Caco-2 (cell line): Measurements from ENCODE around the gene F2. TPM values are rescaled to one million over a fixed set of nuclear protein-coding genes. Genes with fewer than 3 reads are reported as not detected.

Source experiments
- BruUV-seq: library from RNA; stranded (reverse); fragments of 400-500 nt; replicated peaks from 2 replicates; lab custom pipeline; 2021; lab: Mats Ljungman, UMichigan
- CTCF ChIA-PET: fragments of 300-600 bp; sonication (Branson Sonifier 250); formaldehyde crosslinking; loops from one replicate; lab custom pipeline; 2022; ENCODE audit warnings: antibody characterized with exemption; lab: Charles Lee
- POLR2A ChIA-PET: fragments of 300-600 bp; sonication (Branson Sonifier 250); formaldehyde crosslinking; loops from one replicate; lab custom pipeline; 2022; ENCODE audit warnings: antibody characterized with exemption; lab: Charles Lee
- DNase-seq, 2 experiments: peaks; one replicate each; pipeline versions ENCODE4 v3.0.0 to v3.0.0-alpha.2; 2020 to 2022
- H3K27me3 ChIP-seq: replicated peaks from 2 replicates; pipeline ENCODE4 v1.6.0; 2011; ENCODE audit warnings: low read length; ENCODE audit not compliant: control insufficient read depth, insufficient read depth
- H3K36me3 ChIP-seq: 2 replicates; pipeline ENCODE4 v1.5.1; 2011; ENCODE audit warnings: low read length; ENCODE audit not compliant: control insufficient read depth, insufficient read depth
- H3K4me1 ChIP-seq: fragments of 250-450 bp; sonication (Bioruptor Pico); 2 replicates; pipeline ENCODE4 v1.5.1; 2020; ENCODE audit warnings: mild to moderate bottlenecking
- H3K4me3 ChIP-seq: 2 replicates; pipeline ENCODE4 v1.5.1; 2011; ENCODE audit warnings: low read depth, mild to moderate bottlenecking, control low read depth, low read length
- H3K9me3 ChIP-seq: fragments of 250-450 bp; sonication (Bioruptor Pico); 2 replicates; pipeline ENCODE4 v1.5.1; 2020; ENCODE audit warnings: mild to moderate bottlenecking, moderate library complexity
- H3K27ac Mint-ChIP-seq: one replicate; pipeline ENCODE4 v1.8.0; 2022; ENCODE audit warnings: mixed read lengths; ENCODE audit not compliant: unreplicated experiment
- H3K27me3 Mint-ChIP-seq: one replicate; pipeline ENCODE4 v1.8.0; 2022; ENCODE audit warnings: mixed read lengths; ENCODE audit not compliant: insufficient read depth, unreplicated experiment
- H3K36me3 Mint-ChIP-seq: one replicate; pipeline ENCODE4 v1.8.0; 2022; ENCODE audit warnings: mild to moderate bottlenecking, mixed read lengths; ENCODE audit not compliant: insufficient read depth, unreplicated experiment
- H3K4me1 Mint-ChIP-seq: one replicate; pipeline ENCODE4 v1.8.0; 2022; ENCODE audit warnings: low read depth, mixed read lengths; ENCODE audit not compliant: unreplicated experiment
- H3K4me3 Mint-ChIP-seq: one replicate; pipeline ENCODE4 v1.8.0; 2022; ENCODE audit warnings: mild to moderate bottlenecking, moderate library complexity, mixed read lengths; ENCODE audit not compliant: unreplicated experiment
- H3K9me3 Mint-ChIP-seq: one replicate; pipeline ENCODE4 v1.8.0; 2022; ENCODE audit warnings: mixed read lengths; ENCODE audit not compliant: unreplicated experiment
- intact Hi-C: fragments of 100-400 bp; cut with micrococcal nuclease; formaldehyde crosslinking; loops from one replicate; pipeline ENCODE4 v1.10.0; 2022; ENCODE audit not compliant: unreplicated experiment
- total RNA-seq: library from RNA; stranded (reverse); gene quantifications from 2 replicates; pipeline ENCODE4 v1.2.3, GENCODE V29; 2022
- TF ChIP-seq, protein P1 (sequence below), 2 experiments: fragments of 200-600 bp in 1 of 2; IDR thresholded peaks; 1 replicate in 1 of 2; 2 replicates in 1 of 2; pipeline versions ENCODE4 v1.5.1 to v1.8.0; 2011 to 2022; ENCODE audit warnings: antibody characterized with exemption in 1 of 2, control low read depth in 1 of 2, inconsistent platforms in 1 of 2, low read depth in 1 of 2, low read length in 1 of 2, mild to moderate bottlenecking in 1 of 2, moderate library complexity in 1 of 2; ENCODE audit not compliant: insufficient read depth in 1 of 2, severe bottlenecking in 1 of 2, unreplicated experiment in 1 of 2

Gene F2
- total RNA-seq, 1 experiment from 2014 or later: 60.0 TPM

DNA sequence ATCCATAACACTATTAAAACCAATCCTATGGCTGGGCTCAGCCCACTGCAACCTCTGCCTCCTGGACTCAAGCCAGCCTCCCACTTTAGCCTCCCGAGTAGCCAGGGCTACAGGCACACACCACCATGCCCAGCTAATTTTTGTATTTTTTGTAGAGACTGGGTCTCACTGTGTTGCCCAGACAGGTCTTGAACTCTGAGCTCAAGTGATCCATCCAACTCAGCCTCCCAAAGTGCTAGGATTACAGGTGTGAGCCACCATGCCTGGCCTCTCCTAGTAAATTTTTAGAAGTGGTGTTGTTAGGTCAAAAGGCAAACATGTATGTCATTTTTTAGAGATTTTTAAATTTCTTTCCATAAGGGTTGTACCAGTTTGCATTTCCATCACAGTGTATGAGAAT is 14.2 kb downstream of the F2 start:
- peaks cover 30% of the 10 kb centered on the region for H3K36me3 Mint-ChIP-seq
- H3K27me3 Mint-ChIP-seq: no peaks in the 10 kb centered on the region
- no peak overlapping the region for H3K27ac Mint-ChIP-seq
- BruUV-seq: no TSS peak
- H3K4me3 Mint-ChIP-seq: no peak overlapping the region
- no peaks in the 10 kb centered on the region for H3K4me1 ChIP-seq
- H3K9me3 Mint-ChIP-seq: no peaks in the 10 kb centered on the region
- peaks cover 4% of the 10 kb centered on the region for H3K36me3 ChIP-seq
- no peaks in the 10 kb centered on the region for H3K4me1 Mint-ChIP-seq
- no peaks in the 10 kb centered on the region for H3K9me3 ChIP-seq
- ChIA-PET POLR2A (no interaction called here), CTCF (no interaction called here)
- intact Hi-C loops: no loop called here
- TF ChIP-seq, protein P1, sequence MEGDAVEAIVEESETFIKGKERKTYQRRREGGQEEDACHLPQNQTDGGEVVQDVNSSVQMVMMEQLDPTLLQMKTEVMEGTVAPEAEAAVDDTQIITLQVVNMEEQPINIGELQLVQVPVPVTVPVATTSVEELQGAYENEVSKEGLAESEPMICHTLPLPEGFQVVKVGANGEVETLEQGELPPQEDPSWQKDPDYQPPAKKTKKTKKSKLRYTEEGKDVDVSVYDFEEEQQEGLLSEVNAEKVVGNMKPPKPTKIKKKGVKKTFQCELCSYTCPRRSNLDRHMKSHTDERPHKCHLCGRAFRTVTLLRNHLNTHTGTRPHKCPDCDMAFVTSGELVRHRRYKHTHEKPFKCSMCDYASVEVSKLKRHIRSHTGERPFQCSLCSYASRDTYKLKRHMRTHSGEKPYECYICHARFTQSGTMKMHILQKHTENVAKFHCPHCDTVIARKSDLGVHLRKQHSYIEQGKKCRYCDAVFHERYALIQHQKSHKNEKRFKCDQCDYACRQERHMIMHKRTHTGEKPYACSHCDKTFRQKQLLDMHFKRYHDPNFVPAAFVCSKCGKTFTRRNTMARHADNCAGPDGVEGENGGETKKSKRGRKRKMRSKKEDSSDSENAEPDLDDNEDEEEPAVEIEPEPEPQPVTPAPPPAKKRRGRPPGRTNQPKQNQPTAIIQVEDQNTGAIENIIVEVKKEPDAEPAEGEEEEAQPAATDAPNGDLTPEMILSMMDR (IDR thresholded peaks at IDR 0.05; ENCODE audit: insufficient read depth in 1 of 2, low read depth in 1 of 2, low read length in 1 of 2, severe bottlenecking in 1 of 2, unreplicated experiment in 1 of 2): no peak
- no peak overlapping the region for H3K4me3 ChIP-seq
- H3K27me3 ChIP-seq: no peaks in the 10 kb centered on the region
- no peak for DNase-seq

DNA sequence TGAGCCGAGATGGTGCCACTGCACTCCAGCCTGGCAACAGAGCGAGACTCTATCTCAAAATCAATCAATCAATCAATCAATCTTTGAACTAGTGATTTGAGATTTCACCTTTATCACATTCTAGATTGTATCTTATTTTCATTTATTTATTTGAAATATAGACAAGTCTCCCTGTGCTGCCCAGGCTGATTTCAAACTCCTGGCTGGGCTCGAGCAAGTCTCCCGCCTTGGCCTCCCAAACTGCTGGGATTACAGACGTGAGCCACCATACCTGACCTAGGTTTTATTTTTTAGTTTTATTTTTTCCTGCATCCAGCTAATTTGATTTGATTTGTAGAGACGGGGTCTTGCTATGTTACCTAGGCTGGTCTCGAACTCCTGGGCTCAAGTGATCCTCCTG is 17.1 kb downstream of the F2 start:
- no peaks in the 10 kb centered on the region for H3K9me3 ChIP-seq
- no TSS peak for BruUV-seq
- H3K36me3 ChIP-seq: peaks cover 1% of the 10 kb centered on the region
- DNase-seq: no peak
- no peak overlapping the region for H3K4me3 Mint-ChIP-seq
- no peaks in the 10 kb centered on the region for H3K27me3 Mint-ChIP-seq
- H3K36me3 Mint-ChIP-seq: peaks cover 54% of the 10 kb centered on the region
- H3K4me1 ChIP-seq: no peaks in the 10 kb centered on the region
- H3K27me3 ChIP-seq: no peaks in the 10 kb centered on the region
- no peak overlapping the region for H3K27ac Mint-ChIP-seq
- no peaks in the 10 kb centered on the region for H3K4me1 Mint-ChIP-seq
- ChIA-PET POLR2A (no interaction called here), CTCF (no interaction called here)
- no peaks in the 10 kb centered on the region for H3K9me3 Mint-ChIP-seq
- intact Hi-C loops: no loop called here
- no peak overlapping the region for H3K4me3 ChIP-seq
- TF ChIP-seq, protein P1 (IDR thresholded peaks at IDR 0.05; ENCODE audit: insufficient read depth in 1 of 2, low read depth in 1 of 2, low read length in 1 of 2, severe bottlenecking in 1 of 2, unreplicated experiment in 1 of 2): no peak

DNA sequence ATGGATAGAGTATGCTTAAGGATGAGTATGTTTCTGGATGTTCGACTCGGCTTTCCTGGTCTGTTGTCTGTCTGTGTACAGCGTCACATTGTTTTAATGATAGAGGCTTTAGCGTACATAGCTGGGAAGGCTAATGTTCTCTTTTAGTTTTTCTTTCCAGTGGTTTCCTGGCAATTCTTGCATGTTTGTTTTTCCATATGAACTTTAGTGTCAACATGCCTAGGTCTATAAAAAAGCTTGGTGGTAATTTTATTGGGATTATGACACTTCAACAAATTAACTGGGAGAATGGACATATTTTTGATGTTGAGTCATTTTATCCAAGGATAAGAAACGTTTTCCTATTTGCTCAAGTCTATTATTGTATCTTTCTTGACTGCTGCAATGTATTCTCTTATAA is 17.6 kb downstream of the F2 start:
- ChIA-PET POLR2A (interaction anchor here (0.7 kb wide), 1 partner anchor 812 kb away, joined by 4 read pairs; no protein-coding TSS in a partner anchor), CTCF (no interaction called here)
- Histone ChIP-seq H3K4me1 (no peaks in the 10 kb centered on the region), H3K27me3 (no peaks in the 10 kb centered on the region), H3K4me3 (no peak overlapping the region), H3K36me3 (peaks cover 1% of the 10 kb centered on the region), H3K9me3 (no peaks in the 10 kb centered on the region)
- intact Hi-C loops: no loop called here
- TF ChIP-seq, protein P1 (IDR thresholded peaks at IDR 0.05; ENCODE audit: insufficient read depth in 1 of 2, low read depth in 1 of 2, low read length in 1 of 2, severe bottlenecking in 1 of 2, unreplicated experiment in 1 of 2): no peak
- H3K27me3 Mint-ChIP-seq: no peaks in the 10 kb centered on the region
- DNase-seq: no peak
- H3K4me1 Mint-ChIP-seq: no peaks in the 10 kb centered on the region
- no peaks in the 10 kb centered on the region for H3K9me3 Mint-ChIP-seq
- H3K36me3 Mint-ChIP-seq: peaks cover 59% of the 10 kb centered on the region
- no peak overlapping the region for H3K27ac Mint-ChIP-seq
- no peak overlapping the region for H3K4me3 Mint-ChIP-seq
- BruUV-seq: no TSS peak
